NCI-H446 treated with DMSO at 0.1 percent for 48 hours (cell line): ENCODE data around the gene DGKZ.

Experiments used
- DNase-seq: peaks from one replicate; lab custom pipeline; 2025; lab: John Stamatoyannopoulos, UW

The DGKZ gene

GRCh38 chr11:46326813-46327416 is 20.3 kb upstream of the DGKZ start:
- DNase-seq, result no peak

GRCh38 chr11:46327829-46328228 is 19.4 kb upstream of the DGKZ start:
- no peak for DNase-seq

- no peak for DNase-seq
These were observed 17.1 kb upstream of the DGKZ start for GRCh38 chr11:46330154-46330553.

- DNase-seq, result no peak
These were observed 16.5 kb upstream of the DGKZ start for GRCh38 chr11:46330563-46331281.

- no peak for DNase-seq
These were observed 15.8 kb upstream of the DGKZ start for GRCh38 chr11:46331282-46331984.

GRCh38 chr11:46332093-46332567 is 15.1 kb upstream of the DGKZ start:
- DNase-seq, result no peak

- DNase-seq, result no peak
These were observed 14.5 kb upstream of the DGKZ start for GRCh38 chr11:46332568-46333393.

GRCh38 chr11:46333394-46333947 is 13.8 kb upstream of the DGKZ start:
- no peak for DNase-seq

GRCh38 chr11:46334211-46334610 is 13.1 kb upstream of the DGKZ start:
- no peak for DNase-seq

GRCh38 chr11:46335271-46335670 is 12.0 kb upstream of the DGKZ start:
- no peak for DNase-seq

GRCh38 chr11:46335890-46336562 is 11.2 kb upstream of the DGKZ start:
- DNase-seq, result no peak

GRCh38 chr11:46336563-46337180 is 10.6 kb upstream of the DGKZ start:
- DNase-seq, result no peak

- no peak for DNase-seq
These were observed 9.5 kb upstream of the DGKZ start for GRCh38 chr11:46337626-46338345.

- no peak for DNase-seq
These were observed 8.7 kb upstream of the DGKZ start for GRCh38 chr11:46338636-46338987.

GRCh38 chr11:46338988-46339666 is 8.1 kb upstream of the DGKZ start:
- DNase-seq, result no peak

- DNase-seq, result no peak
These were observed 7.4 kb upstream of the DGKZ start for GRCh38 chr11:46339816-46340215.

- no peak for DNase-seq
These were observed 5.8 kb upstream of the DGKZ start for GRCh38 chr11:46341454-46341853.

- DNase-seq, result no peak
These were observed 5.0 kb upstream of the DGKZ start for GRCh38 chr11:46342239-46342638.

- DNase-seq, result no peak
These were observed 3.7 kb upstream of the DGKZ start for GRCh38 chr11:46343520-46343919.

GRCh38 chr11:46345131-46345597 is 2.1 kb upstream of the DGKZ start:
- no peak for DNase-seq
